Measurements from ENCODE around the gene CILP2.

CILP2 gene

GRCh38 chr19:19505669-19506326 lies 32.3 kb upstream of the CILP2 start:
- no peak for DNase-seq (ENCODE audit: low read depth)

- DNase-seq (ENCODE audit: low read depth) = no peak
Observed at GRCh38 chr19:19506592-19506991, 31.5 kb upstream of the CILP2 start.

DNA sequence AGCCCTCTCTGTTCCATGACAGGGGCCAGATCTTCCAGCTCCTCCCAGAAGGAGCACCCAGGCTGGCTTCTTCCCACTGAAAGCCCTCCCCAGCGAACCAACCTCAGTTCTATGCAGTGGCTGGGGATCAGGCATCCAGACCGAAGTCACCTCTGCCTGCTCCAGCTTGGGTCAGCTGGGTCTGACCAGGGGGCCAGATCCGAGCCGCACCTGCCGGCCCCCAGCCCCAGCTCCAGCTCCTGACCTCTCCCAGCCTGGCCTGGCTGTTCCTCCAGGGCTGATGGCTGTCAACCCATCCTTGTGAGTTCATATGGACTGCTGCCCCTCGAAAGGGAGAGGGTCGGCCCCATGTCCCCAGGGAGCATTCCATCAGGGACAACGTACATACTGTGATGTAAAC lies 30.7 kb upstream of the CILP2 start:
- DNase-seq (ENCODE audit: low read depth) = no peak

- no peak for DNase-seq (ENCODE audit: low read depth)
Observed at GRCh38 chr19:19508217-19508616, 29.8 kb upstream of the CILP2 start.

DNA sequence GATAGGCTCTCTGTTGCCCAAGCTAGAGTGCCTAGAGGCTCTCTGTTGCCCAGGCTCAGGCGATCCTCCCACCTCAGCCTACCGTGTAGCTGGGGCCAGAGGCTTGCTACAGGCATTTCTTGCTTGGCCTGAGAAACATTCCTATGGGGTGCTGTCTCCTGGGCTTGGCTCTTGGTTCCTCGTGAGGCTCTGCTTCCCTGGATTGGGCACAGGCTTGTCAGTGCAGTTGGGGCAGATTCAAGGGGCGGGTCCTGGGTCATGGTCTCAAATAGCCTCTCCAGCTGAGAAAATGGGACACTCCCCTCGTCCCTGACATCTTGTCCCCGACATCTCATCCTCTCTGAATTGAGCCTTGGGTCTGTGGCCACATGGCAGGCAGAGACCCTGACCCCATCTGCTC lies 27.6 kb upstream of the CILP2 start:
- DNase-seq (ENCODE audit: low read depth) = peak; percentile 32

- no peak for DNase-seq (ENCODE audit: low read depth)
Observed at GRCh38 chr19:19513682-19514081, 24.4 kb upstream of the CILP2 start.

- no peak for DNase-seq (ENCODE audit: low read depth)
Observed at GRCh38 chr19:19514215-19514657, 23.8 kb upstream of the CILP2 start.

GRCh38 chr19:19514881-19515641 lies 23.0 kb upstream of the CILP2 start, which contains the start of gene TSSK6:
Gene TSSK6, minus strand, starts transcription at chr19:19515548. Its CDS starts 121 bp downstream, at chr19:19515427.
- no peak for DNase-seq (ENCODE audit: low read depth)

DNA sequence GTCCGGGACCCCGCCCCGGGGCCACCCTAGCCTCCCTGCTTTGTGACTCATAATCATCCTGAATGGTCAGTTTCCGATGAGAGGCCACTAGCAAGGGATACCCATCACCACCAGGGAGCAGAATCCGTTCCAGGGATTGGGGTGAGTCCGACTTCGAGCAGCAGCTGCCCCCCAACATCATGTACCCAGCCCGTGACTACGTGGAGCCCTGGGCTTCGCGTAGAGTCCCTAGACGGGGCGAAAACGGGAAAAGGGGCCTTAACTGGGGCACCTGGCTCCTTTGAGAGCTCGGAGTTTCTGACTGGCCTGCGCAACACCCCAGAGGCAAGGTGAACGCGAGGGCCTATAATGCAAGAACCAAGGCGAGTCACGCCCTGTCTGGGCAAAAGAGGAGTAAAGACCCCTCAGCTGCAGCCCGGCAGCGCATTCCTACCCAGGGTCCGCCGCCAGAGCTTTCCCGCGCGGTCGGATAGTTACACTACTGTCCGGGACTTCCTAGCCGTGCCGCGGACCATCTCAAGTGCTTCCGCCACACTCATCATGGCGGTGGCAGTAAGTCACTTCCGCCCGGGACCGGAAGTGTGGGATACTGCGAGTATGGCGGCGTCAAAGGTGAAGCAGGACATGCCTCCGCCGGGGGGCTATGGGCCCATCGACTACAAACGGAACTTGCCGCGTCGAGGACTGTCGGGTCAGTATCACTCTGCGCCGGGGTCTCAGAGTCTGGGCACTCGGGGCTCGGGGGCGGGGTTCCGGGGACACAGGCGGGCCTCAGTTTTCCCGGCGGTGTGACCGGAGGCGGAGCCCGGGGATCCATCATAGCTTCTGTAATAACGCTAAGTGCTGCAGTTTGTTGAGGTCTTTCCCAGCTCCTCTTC lies 22.2 kb upstream of the CILP2 start, which contains the start of gene NDUFA13:
NDUFA13 (plus strand) TSS at position 584 of the 878 bp plus-strand sequence; CDS start at position 598, 14 bp downstream.
- peak; percentile 91 for DNase-seq (ENCODE audit: low read depth)

- DNase-seq (ENCODE audit: low read depth) = no peak
Observed at GRCh38 chr19:19517235-19517619, 20.8 kb upstream of the CILP2 start.

DNA sequence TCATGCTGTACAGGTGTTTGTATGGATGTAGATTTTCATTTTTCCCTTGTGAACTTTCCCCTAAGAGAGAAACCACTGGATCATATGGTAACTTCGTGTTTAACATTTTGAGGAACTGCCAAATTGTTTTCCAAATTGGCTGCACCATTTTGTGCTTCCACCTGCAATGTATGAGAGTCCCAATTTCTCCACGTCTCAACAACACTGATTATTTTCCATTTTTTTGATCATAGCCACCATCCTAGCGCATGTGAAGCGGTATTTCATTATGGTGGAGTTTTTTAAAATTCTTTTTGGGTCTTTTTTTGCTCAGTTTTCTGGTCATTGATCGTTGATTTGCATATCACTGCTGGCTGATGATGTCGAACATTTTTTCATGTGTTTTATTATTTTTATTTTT lies 17.1 kb upstream of the CILP2 start:
- no peak for DNase-seq (ENCODE audit: low read depth)

- DNase-seq (ENCODE audit: low read depth) = no peak
Observed at GRCh38 chr19:19523177-19523576, 14.9 kb upstream of the CILP2 start.

- DNase-seq (ENCODE audit: low read depth) = no peak
Observed at GRCh38 chr19:19524053-19524452, 14.0 kb upstream of the CILP2 start.

DNA sequence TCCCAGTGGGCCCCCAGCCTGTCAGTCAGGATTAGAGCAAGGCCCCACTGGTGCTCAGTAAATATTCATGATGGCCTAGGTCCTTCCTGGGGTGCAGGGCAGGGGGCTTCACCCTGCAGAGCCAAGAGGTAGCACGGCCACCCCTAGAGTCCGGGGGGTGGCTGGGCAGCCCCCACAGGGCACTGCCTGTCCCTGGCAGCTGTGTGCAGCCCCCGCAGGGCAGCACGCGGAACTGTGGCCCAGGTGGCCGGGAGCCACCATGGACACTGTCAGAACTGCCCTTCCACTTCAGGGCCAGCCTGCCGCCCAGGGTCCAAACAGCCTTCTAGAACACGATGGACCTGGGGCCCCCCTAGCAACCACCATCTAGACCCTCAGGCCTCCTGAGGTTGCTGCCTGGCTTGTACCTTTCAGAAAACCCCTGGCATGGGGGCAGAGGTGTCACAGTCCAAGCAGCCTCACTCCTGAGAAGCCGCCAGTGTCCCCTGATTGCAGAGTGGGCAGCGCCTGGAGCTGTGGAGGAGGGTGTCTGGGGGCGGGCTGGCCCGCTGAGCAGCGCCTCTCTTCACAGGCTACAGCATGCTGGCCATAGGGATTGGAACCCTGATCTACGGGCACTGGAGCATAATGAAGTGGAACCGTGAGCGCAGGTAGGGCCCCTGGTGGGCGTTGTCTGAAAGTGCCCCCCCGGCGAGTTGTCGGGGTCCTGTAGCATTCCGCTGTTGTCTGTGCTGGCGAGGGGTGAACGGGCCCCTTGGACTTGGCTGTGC lies 12.3 kb upstream of the CILP2 start:
- DNase-seq (ENCODE audit: low read depth) = no peak

GRCh38 chr19:19526581-19527370 lies 11.3 kb upstream of the CILP2 start:
- DNase-seq (ENCODE audit: low read depth) = no peak

DNA sequence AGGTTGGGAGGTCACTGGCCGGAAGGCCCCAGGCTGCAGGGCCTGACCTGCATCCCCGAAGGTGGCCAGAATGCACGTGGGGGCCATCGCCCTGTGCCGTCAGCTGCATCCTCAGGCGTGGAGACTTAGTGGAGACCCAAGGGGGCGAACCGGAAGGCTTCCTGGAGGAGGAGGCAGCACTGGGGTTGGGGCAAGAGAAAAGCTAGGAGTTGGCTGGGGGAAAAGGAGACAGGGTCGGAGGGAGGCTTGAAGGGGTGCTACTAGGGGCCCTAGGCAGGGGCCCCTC lies 10.8 kb upstream of the CILP2 start:
- no peak for DNase-seq (ENCODE audit: low read depth)

GRCh38 chr19:19527674-19528625 lies 10.1 kb upstream of the CILP2 start:
- no peak for DNase-seq (ENCODE audit: low read depth)

DNA sequence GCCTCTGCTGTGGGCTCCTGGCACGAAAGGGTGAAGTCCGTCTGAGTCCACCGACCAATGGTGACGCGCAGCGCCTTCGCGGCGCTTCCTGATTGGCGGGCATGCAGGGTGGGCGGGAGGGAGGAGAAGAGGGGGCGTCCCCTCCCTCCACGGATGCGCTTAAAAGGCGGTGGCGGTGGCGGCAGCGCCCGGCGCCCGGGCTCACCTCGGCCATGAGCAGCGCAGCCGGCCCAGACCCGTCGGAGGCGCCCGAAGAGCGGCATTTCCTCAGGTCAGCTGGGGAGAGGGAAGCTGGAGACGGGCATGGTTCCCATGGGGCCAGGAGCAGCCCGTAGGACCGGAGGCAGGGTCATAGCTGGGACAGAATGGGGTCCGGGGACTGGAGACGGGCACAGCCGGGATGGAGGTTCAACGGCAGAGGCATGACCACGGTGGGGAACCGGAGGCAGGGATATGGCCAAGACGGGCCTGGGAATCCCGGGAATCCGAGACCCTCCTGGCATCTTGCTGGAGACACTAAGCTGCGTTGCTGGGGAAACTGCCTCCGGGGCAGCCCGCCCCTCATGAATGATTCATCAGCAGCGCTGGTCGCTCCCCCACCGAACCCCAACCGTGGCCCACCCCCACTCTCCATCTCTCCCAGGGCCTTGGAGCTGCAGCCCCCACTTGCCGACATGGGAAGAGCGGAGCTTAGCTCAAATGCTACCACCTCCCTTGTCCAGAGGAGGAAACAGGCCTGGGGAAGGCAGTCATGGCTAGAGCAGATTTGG lies 9.2 kb upstream of the CILP2 start, which contains the start of gene YJEFN3:
YJEFN3 (plus strand) TSS at position 191 of the 770 bp plus-strand sequence; CDS start at position 213, 22 bp downstream.
- DNase-seq (ENCODE audit: low read depth) = no peak

Measured in EH (cell line).